ENCODE measurements around the gene LY86.

Gene LY86

DNA sequence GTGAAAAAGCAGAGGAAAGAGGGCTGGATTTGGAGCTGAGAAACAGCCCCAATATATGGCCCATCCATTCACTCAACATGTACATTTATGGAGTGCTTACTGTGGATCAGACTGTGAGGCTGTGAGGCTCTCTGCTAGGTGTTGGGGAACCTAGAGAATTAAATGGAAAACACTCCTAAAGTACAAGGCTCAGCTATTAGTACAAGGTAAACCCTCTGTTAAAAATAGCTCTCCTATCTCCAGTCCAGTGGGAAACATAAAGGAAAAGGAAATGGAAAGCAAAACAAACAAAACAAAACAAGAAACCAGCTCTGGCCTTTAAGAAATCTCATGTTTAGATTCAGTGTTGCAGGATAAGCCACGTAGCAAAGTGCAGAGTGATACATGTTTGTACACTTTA, 35.0 kb downstream of the LY86 start:
- DNase-seq, result no peak

DNA sequence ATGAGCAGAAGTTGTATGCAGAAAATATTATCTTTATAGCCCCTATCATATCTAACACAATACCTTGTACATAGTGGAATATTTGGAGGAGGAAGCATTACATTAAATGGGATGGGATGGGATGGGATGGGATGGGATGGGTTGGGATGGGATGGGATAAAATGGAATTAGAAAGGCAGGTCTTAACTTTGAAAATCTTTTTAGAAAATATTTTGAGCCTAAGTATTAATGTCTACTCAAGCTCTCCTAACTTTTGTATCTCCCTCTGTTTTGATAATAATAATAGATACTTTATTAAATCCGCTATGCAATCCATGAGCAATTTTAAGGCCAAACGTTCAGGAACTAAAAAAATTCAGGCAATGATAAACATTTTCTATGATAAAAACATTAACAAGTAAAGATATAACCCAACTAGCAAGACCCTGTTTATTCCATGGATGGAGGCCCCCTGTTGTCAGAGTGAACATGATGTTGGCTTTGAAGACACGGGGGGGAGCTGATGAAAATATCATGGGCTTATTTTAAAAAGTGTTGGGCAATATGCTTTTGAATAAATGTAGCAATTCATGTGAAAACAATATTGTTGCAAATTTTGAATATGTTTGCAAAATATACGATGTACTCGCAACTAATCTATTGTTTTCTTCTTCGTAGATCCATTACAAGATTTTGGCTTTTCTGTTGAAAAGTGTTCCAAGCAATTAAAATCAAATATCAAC, 35.9 kb downstream of the LY86 start:
- DNase-seq, result no peak

DNA sequence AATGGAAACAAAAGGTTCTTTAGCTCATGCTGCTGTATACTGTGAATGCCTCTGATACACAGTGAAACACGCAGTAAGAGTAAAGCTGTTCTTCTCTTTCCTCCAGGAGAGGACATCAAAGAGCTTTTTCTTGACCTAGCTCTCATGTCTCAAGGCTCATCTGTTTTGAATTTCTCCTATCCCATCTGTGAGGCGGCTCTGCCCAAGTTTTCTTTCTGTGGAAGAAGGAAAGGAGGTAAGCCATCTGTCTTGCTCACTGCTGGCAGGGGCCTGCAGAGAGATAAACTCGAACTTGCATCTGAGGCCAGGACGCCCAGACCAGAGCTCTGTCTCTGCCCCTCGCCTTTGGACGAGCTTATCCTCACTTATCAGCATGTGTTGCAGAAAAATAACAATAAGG, 37.7 kb downstream of the LY86 start:
- no peak for DNase-seq

DNA sequence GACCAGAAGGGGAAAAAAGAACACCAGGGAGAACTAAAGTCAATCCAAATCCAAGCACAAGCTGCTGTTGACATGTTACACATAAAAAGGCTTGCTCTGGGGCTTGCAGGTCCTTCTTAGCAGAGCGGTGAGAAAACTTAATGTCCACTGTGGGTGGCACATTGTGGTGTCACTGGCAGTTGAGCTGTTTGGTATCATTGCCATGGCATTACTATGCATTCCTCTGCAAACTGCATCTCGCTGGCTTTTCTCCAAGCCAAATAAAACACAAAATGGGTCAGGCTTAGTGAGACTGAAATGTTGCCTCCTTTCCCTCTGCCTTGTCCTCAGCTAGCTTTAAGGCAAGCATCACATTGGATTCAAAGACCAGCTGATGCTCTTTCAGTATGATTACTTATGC, 40.9 kb downstream of the LY86 start:
- no peak for DNase-seq

DNA sequence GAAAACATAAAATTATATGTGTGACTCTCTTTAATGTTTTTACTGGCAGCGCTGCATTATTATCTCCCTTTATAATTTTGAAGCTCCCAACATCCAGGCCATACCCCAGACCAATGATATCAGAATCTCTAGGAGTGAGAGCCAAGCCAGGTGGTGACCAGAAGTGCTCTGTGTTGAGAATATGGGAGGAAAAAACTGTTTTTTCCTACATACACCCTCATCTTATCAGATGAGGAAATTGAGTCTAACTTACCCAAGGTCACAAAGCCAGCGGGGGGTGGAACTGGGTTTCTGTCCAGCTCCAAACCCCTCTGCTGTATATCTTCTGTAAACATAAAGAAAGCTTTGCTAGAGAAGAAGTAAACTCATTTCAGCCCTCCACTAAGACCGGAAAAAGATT, 42.5 kb downstream of the LY86 start:
- DNase-seq, result no peak

DNA sequence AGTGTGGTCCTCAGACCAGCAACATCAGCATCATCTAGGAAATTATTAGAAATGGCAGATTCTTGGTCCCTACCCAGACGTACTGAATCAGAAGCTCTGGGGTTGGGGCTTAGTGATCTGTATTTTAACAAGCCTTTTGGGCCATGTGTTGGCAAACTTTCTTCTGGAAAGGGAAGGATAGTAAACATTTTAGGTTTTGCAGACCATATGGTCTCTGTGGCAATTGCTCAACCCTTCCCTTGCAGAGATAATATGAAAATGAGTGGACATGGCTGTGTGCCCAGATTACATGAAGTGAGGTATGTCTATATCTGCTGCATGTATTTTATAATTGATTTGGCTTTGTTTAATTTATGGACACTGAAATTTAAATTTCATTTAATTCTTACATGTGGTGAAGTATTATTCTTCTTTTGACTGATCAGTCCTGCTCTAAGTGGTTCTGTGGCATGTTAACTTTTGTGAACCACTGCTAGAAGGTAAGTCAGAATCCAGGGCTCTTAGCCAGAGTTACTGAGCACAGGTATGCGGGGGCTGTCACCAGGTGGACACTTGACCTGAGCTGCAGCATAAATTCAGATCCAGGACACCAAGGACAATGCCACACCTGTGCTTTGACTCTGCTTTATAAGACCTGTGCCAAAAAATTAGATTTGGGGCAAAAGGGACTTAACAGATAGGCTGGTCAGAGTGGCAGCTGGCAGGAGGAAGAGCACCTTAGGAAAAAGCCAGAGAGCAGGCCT, 43.2 kb downstream of the LY86 start:
- DNase-seq, result no peak

DNA sequence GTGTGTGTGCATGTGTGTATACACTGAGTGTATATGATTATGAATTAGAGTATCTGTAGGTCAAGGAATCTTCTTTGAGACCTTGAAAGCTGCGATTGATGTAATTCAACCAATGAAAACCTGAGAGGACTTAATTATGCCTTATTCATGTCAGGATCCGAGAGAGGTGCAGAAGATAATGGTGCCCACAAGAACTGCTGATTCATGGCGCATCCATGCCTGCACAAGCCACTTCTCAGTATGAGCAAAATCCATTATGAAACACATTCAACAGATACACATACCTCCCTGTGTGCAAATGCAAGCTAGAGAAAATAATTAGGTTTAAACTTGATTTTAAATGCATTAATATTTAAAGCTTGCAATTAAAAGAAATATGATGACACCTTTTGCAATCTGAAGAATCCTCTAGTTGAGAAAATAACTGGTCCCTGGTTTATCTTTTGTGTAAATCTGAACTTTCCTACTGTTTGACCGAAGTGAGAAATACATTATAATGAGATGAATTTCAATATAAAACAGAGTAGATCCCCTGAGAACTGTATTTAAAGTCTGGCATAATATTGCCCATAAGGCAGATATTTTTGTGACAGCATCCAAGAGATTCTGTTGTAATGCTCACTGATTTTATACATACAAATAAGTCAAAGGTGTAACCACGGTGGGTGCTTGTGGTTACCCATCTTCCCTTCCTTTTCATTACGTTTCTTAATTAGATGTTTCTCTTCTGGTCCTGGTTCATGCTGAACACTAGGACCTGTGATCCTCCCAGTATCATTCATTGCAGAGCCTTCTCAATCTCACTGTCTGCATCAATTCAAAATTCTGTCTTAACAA, 45.6 kb downstream of the LY86 start:
- no peak for DNase-seq

DNA sequence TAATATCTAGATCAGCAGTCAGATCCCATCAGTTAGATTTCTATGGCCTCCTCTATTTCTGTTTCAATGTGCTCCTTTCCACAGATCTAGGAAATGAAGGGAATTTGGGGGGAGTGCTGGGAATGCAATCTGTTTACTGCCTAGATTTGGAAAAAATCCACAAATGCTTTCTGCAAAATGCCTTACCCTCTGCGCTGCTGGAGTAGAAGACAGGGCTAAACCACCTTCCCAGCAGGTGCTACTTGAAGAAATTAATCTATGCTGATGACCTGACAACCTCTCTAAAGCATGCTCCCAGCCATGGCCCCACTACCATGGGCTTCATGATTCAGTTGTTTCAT, 46.2 kb downstream of the LY86 start:
- no peak for DNase-seq

DNA sequence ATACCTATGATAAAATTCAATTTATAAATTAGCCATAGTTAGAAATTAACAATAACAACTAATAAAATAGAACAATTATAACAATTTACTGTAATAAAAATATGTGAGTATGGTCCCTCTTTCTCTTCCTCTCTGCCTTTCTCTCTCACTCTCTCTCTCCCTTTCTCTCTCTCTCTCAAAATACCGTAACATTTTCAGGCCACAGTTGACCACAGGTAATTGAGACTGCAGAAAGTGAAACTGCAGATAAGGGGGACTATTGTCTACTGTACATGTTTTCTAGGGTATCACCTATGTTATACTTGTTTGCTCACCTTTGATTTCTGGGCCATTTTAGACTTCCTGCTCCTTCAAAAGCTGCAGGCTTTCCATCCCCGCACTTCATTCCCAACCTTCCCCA, 46.8 kb downstream of the LY86 start:
- DNase-seq, result no peak

DNA sequence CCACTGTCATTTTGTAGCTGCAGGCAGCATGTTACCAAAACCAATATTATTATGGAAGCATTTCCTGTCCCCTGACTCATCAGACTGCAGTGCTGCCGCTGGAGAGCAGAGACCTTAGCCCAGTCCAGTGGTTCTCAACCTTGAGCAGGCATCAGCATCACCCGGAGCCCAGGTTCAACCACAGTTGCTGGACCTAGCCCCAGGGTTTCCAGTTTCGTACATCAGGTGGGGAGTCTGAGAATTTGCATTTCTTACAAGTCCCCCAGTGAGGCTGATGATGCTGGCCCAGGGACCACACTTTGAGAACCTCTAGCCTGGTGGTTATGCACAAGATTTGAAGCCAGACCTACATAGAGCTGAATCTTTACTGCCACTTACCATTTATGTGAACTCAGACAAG, 47.3 kb downstream of the LY86 start:
- DNase-seq, result no peak

DNA sequence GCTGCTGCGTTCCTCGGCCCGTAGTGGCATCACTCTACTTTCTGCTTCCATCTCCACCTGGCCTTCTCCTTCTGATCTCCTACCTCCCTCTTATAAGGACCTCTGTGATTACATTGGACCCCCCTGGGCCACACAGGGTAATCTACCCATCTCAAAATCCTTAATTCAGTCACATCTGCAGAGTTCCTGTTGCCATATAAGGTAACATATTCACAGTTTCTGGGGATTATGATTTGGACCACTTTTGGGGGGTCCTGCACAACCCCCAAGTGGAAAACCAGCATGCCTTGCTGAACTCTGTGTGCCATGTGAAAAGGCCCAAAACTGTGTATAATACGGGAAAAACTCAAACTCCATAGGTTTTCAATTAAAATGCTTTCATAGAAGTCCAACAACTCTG, 51.1 kb downstream of the LY86 start:
- no peak for DNase-seq

DNA sequence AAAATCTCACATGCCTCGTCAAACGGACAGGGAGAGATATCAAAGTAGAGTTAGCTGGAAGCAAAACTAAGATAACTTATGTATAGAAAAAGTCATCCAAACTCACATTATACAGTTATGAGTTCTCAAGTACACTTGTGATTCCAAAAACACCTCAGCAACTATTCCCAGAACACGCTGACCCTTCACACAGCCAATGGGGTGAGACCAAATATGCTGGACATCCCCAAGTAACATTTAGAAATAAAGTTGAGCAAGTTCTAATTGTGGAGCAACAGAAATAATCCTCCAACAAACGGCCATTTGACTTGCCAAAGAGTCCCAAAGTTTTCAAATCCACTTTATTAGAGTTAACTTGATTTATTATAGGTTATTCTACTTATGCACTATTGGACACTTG, 52.4 kb downstream of the LY86 start:
- no peak for DNase-seq

DNA sequence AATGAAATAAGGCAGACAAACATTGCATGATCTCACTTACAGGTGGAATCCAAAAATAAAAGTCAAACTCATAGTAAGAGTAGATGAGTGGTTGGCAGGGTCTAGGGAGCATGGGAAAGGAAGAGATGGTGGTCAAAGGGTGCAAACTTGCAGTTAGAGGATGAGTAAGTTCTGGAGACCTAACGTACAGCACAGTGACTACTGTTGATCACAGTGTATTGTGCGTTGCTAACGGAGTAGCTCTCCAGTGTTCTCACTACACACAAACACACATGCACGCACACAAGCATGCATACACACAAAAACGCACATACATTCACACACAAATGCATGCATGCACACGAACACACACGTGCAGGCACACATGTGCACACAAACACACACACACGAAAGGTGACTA, 54.9 kb downstream of the LY86 start:
- no peak for DNase-seq

DNA sequence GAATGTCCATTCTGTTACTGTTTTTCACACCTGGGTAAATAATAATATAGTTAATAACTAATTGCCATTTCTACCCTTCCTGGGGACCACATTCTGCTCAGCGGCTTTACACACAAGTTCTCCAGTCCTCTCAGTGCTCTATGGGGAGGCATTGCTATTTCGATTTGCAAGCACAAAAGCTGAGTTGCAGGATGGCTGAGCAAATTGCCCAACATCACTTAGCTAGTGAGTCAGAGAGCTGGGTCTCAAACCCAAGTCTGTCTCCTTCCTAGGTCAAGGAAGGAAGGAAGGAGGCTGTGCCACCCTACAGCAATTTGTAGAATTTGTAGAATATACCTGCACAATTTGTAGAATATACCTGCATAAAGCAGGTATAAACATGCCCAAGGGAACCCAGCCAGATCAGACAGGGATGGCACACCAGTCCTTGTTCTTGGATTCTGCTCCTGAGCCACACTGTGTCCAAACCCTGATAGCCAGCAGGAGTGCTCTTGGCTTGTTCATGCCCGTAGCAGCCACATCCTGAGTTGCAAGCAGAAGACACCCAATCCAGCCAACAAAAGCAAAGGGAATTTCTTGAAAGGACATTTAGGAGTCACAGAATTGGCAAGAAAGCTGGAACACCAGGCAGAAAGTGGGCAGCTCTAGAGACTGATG, 56.9 kb downstream of the LY86 start:
- no peak for DNase-seq

DNA sequence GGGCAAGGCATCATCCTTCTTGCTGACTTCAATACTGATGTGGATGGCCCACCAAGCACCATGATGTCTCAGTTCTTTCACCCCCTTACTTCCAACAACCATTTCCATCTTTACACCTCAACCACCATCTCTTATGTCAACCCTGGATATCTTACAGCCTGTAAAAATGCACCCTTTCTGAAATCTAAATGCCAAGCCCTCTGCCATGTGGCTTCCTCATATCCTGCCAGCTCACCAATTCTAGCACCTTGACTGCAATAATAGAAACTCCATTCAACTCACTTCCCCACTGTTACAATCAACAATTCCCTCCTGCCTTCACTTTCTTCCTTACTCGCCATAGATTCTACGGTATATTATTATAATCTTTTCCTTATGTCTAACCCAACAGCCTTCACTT, 57.9 kb downstream of the LY86 start:
- DNase-seq, result no peak

DNA sequence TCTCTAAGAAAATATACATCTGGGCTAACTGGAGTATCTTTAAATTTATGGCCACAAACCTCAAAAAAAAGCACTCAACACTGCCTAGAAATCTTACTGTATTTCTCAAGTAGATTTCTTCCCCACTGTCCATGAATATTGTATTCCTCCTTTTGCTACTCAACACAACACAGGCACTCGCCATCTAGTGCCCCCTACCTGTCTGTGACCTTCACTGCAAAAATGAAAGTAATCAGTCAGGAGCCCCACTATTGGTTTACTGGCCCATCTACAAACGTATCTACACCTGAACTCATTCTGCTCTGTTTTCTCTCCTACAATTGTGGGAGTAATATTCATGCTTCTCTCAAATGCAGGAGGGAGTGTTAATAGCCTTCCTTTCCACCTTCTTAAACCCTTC, 58.3 kb downstream of the LY86 start:
- DNase-seq, result no peak

DNA sequence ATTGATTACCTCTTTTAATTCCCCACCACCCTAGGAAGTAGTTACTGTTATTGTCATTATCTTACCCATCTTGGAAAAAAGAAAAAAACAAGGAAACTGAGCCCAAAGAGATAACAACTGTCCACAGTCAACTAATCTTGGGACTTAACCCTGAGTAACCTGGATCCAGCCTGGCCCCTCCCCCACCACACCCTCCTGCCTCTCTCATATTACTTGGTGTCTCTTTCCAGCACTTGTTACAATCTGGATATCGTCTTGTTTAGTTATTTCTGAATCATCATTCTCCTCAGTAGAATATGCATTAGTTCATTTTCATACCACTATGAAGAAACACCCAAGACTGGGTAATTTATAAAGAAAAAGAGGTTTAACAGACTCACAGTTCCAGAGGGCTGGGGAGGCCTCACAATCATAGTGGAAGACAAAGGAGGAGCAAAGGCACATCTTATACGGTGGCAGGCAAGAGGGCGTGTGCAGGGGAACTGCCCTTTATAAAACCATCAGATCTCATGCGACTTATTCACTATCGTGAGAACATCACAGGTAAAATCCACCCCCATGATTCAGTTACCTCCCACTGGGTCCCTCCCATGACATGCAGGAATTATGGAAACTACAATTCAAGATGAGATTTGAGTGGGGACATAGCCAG, 60.3 kb downstream of the LY86 start:
- no peak for DNase-seq

DNA sequence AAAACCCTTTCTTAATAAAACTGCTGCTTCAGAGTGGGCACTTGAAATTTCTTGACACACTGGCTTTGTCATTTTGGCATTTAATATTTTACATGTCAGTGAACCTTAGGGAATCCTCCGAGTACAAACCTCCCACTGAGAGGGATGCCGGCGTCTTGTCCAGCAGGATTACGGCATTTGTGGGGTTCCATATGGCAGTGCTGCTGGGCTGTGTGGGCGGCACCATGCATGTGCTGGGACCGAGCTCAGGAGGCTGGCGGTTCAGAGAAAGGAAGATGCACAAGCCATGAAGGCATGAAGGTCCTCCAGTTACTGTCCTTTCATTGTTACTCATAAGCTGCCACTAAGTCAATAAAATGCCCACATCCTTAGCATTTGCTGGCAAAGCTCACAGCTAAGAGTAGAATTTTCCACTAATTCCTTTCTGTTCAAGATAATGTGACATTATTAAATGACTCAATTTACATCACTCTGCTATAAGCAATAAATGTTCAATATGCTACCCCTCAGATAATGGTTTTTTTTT, 61.4 kb downstream of the LY86 start:
- no peak for DNase-seq

DNA sequence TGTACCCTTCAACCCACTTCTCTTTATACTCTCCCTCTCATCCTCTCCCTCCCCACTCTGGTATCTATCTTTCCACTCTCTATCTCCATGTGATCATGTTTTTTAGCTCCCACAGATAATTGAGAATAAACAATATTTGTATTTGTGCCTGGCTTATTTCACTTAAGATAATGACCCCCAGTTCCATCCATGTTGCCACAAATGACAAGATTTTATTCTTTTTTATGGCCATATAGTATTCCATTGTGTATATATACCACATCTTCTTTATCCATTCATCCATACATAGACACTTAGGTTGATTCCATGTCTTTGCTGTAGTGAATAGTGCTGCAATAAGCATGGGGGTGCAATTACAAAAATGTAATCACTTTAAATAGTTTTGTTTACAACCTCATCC, 62.3 kb downstream of the LY86 start:
- DNase-seq, result no peak

DNA sequence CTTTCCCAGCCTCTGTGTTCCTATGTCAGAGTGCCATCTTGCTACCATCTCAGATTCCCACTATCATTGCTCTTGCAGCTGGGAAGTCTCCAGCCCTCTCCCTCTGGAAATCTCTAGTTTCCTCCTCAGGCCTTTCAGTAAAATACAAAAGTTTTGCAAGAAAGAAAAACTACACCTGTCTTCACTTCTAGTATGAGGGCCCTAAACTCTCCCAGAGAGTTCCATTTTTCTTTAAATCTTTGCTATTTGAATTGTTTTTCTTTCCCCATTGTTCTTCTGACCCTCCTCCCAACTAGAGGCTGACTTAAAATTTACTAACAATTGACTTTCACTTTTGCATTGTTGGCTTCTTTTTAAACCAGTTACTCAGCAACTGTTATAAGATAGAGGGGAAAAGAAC, 62.8 kb downstream of the LY86 start:
- DNase-seq, result no peak

DNA sequence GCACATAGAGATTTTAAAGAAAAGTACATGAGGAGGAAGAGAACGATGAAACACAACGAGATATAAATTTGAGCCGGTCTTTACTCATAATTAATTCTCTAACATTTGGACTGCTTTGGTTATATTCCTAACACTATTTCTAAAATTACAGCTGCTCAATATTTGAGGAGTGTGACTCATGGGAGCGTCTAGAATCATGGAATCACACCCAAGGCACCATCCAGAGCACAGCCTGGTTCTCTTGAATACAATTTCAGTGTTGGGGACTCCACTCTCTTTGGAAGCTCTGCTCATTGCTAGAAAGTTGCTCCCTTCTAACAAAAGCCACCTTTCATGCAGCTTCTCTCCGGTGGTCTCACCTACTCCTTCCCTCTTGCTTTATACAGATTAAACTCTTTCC, 64.4 kb downstream of the LY86 start:
- DNase-seq, result no peak

Measured in GOT3 (cell line).